ENCODE data around the gene DRG2. TPM values are rescaled to one million over a fixed set of nuclear protein-coding genes. Genes with fewer than 3 reads are reported as not detected.

Gene DRG2
- total and polyA plus RNA-seq, 2 of the 13 experiments (the other 11 are each of a cell fraction or from before 2014, with no cell fraction given): 20.1 to 26.6 TPM

GRCh38 chr17:18087610-18088491, at the start of gene DRG2 (continued):
- 0 out of 2 replicates have a peak, but pooled peaks have one; percentile 88 for TF ChIP-seq BRF2 (CRISPR knock-in tag; IDR thresholded peaks at IDR 0.05)
- TF ChIP-seq DPF2 (CRISPR knock-in tag; IDR thresholded peaks at IDR 0.05; ENCODE audit: borderline replicate concordance, low read depth): peak; percentile 23; the same call in 1 of the 2 replicates
- peak; percentile 96; the same call in 1 of the 2 replicates for TF ChIP-seq SMAD1 (CRISPR knock-in tag; IDR thresholded peaks at IDR 0.05; ENCODE audit: borderline replicate concordance, low read depth)
- no peak for TF ChIP-seq NFIB (CRISPR knock-in tag; IDR thresholded peaks at IDR 0.05; ENCODE audit: borderline replicate concordance)
- no peak for TF ChIP-seq ZNF10 (CRISPR knock-in tag; IDR thresholded peaks at IDR 0.05; ENCODE audit: borderline replicate concordance, low read depth)
- TF ChIP-seq HNRNPH1 (optimal IDR thresholded peaks at IDR 0.05; ENCODE audit: low read depth, low read length): no peak
- TF ChIP-seq ZNF644 (CRISPR knock-in tag; IDR thresholded peaks at IDR 0.05; ENCODE audit: low read depth): peak; percentile 51; the same call in 1 of the 2 replicates
- TF ChIP-seq ZNF790 (CRISPR knock-in tag; IDR thresholded peaks at IDR 0.05; ENCODE audit: borderline replicate concordance): peak; percentile 67; the same call in 1 of the 2 replicates
- TF ChIP-seq ZNF136 (CRISPR knock-in tag; IDR thresholded peaks at IDR 0.05; ENCODE audit: low read depth): peak; percentile 93
- TF ChIP-seq ZFP36L2 (CRISPR knock-in tag; IDR thresholded peaks at IDR 0.05): 0 out of 2 replicates have a peak, but pooled peaks have one; percentile 17
- TF ChIP-seq ZNF572 (CRISPR knock-in tag; IDR thresholded peaks at IDR 0.05): 0 out of 2 replicates have a peak, but pooled peaks have one; percentile 28
- TF ChIP-seq PHF21A (CRISPR knock-in tag; IDR thresholded peaks at IDR 0.05): peak; percentile 99
- TF ChIP-seq ZFP62 (CRISPR knock-in tag; IDR thresholded peaks at IDR 0.05): no peak
- TF ChIP-seq CERS6 (CRISPR knock-in tag; IDR thresholded peaks at IDR 0.05): no peak
- peak; percentile 92; the same call in 1 of the 2 replicates for TF ChIP-seq ZNF34 (CRISPR knock-in tag; IDR thresholded peaks at IDR 0.05; ENCODE audit: borderline replicate concordance)
- TF ChIP-seq AKAP8 (CRISPR knock-in tag; IDR thresholded peaks at IDR 0.05): peak; percentile 78; the same call in 1 of the 2 replicates
- peak; percentile 78; the same call in 1 of the 2 replicates for TF ChIP-seq ZNF891 (CRISPR knock-in tag; IDR thresholded peaks at IDR 0.05)
- TF ChIP-seq KDM4B (CRISPR knock-in tag; IDR thresholded peaks at IDR 0.05): peak; percentile 98
- TF ChIP-seq CTCF (CRISPR knock-in tag; IDR thresholded peaks at IDR 0.05): peak; percentile 59
- TF ChIP-seq FOXK1 (CRISPR knock-in tag; IDR thresholded peaks at IDR 0.05; ENCODE audit: borderline replicate concordance, low read depth): peak; percentile 95
- TF ChIP-seq KMT2A (CRISPR knock-in tag; IDR thresholded peaks at IDR 0.05): peak; percentile 97
- TF ChIP-seq ZNF720 (CRISPR knock-in tag; IDR thresholded peaks at IDR 0.05): peak; percentile 57; the same call in 1 of the 2 replicates
- TF ChIP-seq ZBTB1 (CRISPR knock-in tag; IDR thresholded peaks at IDR 0.05; ENCODE audit: borderline replicate concordance): no peak
- peak; percentile 47; the same call in 1 of the 2 replicates for TF ChIP-seq ATF7-NPFF (CRISPR knock-in tag; IDR thresholded peaks at IDR 0.05; ENCODE audit: low read depth)
- peak; percentile 96 for TF ChIP-seq RBM39 (IDR thresholded peaks at IDR 0.05; ENCODE audit: low read depth, low read length, poor library complexity, severe bottlenecking)
- peak; percentile 94 for TF ChIP-seq TARDBP (CRISPR knock-in tag; IDR thresholded peaks at IDR 0.05)

Data from HepG2 (cell line).